Activated CD8-positive, alpha-beta T cell treated with anti-CD3 and anti-CD28 coated beads, Interleukin-2, amount 10 ng/mL, durations not matched to agents 7 days and 5 days (primary cell): Measurements from ENCODE around the gene HMGCL. TPM values are rescaled to one million over a fixed set of nuclear protein-coding genes. Genes with fewer than 3 reads are reported as not detected.
"Not testable (repeated sequence)": the region's sequence is repeated elsewhere in the genome, so short reads cannot be mapped to it uniquely, and the experiment has no call there.

Experiments used
- ATAC-seq: fragments of 150-1000 bp; cut with Tn5 transposase; one replicate; pipeline ENCODE4 v1.10.0; 2021; ENCODE audit warnings: moderate library complexity
- CTCF ChIA-PET: fragments of 350-600 bp; sonication (Branson Sonifier 250); formaldehyde crosslinking; loops from one replicate; lab custom pipeline; 2021; ENCODE audit warnings: antibody characterized with exemption; lab: Charles Lee
- POLR2A ChIA-PET: fragments of 350-600 bp; sonication (Branson Sonifier 250); formaldehyde crosslinking; loops from one replicate; lab custom pipeline; 2021; ENCODE audit warnings: antibody characterized with exemption; lab: Charles Lee
- DNase-seq: peaks from one replicate; pipeline ENCODE4 v3.0.0-alpha.2; 2020
- H3K27ac Mint-ChIP-seq: one replicate; pipeline ENCODE4 v1.8.0; 2021; ENCODE audit warnings: mild to moderate bottlenecking, mixed read lengths
- H3K27me3 Mint-ChIP-seq: one replicate; pipeline ENCODE4 v1.8.0; 2021; ENCODE audit warnings: low read depth, mixed read lengths
- H3K36me3 Mint-ChIP-seq: one replicate; pipeline ENCODE4 v1.8.0; 2021; ENCODE audit warnings: low read depth, mixed read lengths
- H3K4me1 Mint-ChIP-seq: one replicate; pipeline ENCODE4 v1.8.0; 2021; ENCODE audit warnings: low read depth, mixed read lengths
- H3K4me3 Mint-ChIP-seq: one replicate; pipeline ENCODE4 v1.8.0; 2021; ENCODE audit warnings: mild to moderate bottlenecking, mixed read lengths
- H3K9me3 Mint-ChIP-seq: one replicate; pipeline ENCODE4 v1.8.0; 2022; ENCODE audit warnings: mixed read lengths; ENCODE audit not compliant: insufficient read depth
- total RNA-seq, 2 experiments: library from RNA; stranded (reverse); gene quantifications; one replicate each; pipeline ENCODE4 v1.2.3, GENCODE V29; 2021

Gene HMGCL
- total RNA-seq, 2 experiments from 2014 or later: 24.9 to 27.1 TPM

DNA sequence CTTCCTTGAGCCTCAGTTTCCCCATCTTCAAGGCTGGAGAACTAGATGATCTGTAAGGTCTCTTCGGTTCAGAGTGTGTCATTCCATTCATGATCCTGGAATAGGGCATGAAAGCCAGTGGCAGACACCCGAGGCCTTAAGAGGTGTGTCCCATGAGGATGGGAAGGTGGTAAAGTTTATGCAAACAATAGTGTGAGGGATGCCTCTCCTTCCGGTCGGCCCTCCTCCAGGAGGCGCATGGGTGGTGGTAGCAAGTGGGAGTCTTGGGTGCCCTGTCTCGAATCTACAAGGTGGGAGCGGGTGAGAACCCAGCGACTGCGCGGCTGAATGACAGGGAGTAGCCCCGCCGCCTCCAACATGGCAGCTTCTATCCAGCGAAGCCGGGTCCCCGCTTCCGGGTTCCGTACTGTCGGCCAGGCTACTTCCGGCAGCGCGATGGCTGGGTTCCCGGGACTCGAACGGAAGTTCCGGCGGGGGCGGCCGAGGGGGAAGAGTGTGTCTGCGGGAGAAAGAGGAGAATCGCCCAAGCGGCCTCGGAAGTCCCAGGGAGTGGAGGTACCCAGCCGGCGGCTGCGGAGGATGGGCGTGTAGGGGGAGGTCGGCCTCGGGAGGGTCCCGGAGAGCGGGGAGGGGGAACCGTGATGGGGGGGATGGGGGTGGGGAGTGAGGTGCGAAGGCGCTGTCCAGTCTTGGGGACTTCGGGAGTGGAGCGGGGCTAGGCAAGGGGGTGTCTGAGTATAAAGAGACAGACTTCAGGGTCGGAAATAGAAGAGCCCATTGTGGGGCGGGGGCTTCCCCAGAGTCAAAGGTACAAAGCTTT lies 34.3 kb downstream of the HMGCL start, which contains the start of gene LYPLA2:
LYPLA2 (plus strand) TSS at position 450 of the 820 bp plus-strand sequence. CDS start 1,538 bp downstream, outside the sequence.
- H3K27ac Mint-ChIP-seq: peak within 1 kb of the TSS; percentile 97
- ATAC-seq (peak; percentile 90), DNase-seq (peak; percentile 92)
- peak within 1 kb of the TSS; percentile 95 for H3K4me3 Mint-ChIP-seq
- POLR2A ChIA-PET: interaction anchor here (1.5 to 4.0 kb wide), 4 partner anchors 10 to 169 kb away, joined by 4 to 33 read pairs (median 18); partner anchors contain the start of genes GALE, PITHD1 and PNRC2
- H3K27me3 Mint-ChIP-seq: no peaks in the 10 kb centered on the region
- CTCF ChIA-PET: interaction anchor here (1.3 to 2.4 kb wide), 6 partner anchors 11 to 125 kb away, joined by 3 to 10 read pairs (median 6); no protein-coding TSS in a partner anchor
- H3K4me1 Mint-ChIP-seq: peaks cover 36% of the 10 kb centered on the region
- no peaks in the 10 kb centered on the region for H3K9me3 Mint-ChIP-seq
- H3K36me3 Mint-ChIP-seq: peaks cover 50% of the 10 kb centered on the region

GRCh38 chr1:23788695-23789094 lies 36.5 kb downstream of the HMGCL start:
- H3K27ac Mint-ChIP-seq: no peak overlapping the region

DNA sequence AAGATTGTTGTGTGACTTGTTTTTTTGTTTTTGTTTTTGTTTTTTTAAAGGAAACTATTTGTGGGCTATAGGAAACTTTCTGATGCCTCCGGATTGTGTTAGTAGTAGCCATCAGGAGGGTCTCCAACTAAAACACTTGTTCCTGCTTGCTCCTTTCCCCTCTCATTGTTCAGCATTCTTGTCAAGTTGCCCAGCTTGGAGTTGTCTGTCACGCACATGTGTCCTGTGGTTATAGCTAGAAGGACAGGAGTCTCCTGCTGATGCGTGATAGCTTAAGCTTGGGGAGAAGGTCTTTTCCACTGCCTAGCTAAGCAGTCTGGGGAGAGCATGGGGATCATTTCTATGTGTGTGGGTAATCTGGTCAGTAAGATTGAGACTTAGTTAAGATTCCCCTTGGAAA lies 37.5 kb downstream of the HMGCL start:
- Mint-ChIP-seq H3K9me3 (no peaks in the 10 kb centered on the region), H3K4me3 (no peak overlapping the region), H3K36me3 (peaks cover 57% of the 10 kb centered on the region), H3K4me1 (peaks cover 31% of the 10 kb centered on the region), H3K27ac (no peak overlapping the region), H3K27me3 (no peaks in the 10 kb centered on the region)
- CTCF ChIA-PET: interaction anchor here (0.5 to 2.7 kb wide), 5 partner anchors 14 to 242 kb away, joined by 3 to 13 read pairs (median 5); partner anchors contain the start of gene CNR2
- DNase-seq: no peak
- no peak for ATAC-seq
- POLR2A ChIA-PET: interaction anchor here (1.2 kb wide), 1 partner anchor 8 kb away, joined by 5 read pairs; no protein-coding TSS in a partner anchor

More at GRCh38 chr1:23788695-23789094, 36.5 kb downstream of the HMGCL start:
- ATAC-seq (no peak), DNase-seq (no peak)
- Mint-ChIP-seq H3K9me3 (no peaks in the 10 kb centered on the region), H3K36me3 (peaks cover 56% of the 10 kb centered on the region), H3K27me3 (no peaks in the 10 kb centered on the region), H3K4me1 (peaks cover 37% of the 10 kb centered on the region), H3K4me3 (no peak overlapping the region)
- ChIA-PET CTCF (interaction anchor here (1.3 to 2.7 kb wide), 4 partner anchors 14 to 124 kb away, joined by 3 to 13 read pairs (median 5); partner anchors contain the start of gene CNR2), POLR2A (interaction anchor here (4.0 kb wide), 1 partner anchor 12 kb away, joined by 33 read pairs; the partner anchor contains the start of gene GALE)

- Mint-ChIP-seq H3K36me3 (peaks cover 62% of the 10 kb centered on the region), H3K9me3 (no peaks in the 10 kb centered on the region), H3K27ac (no peak overlapping the region), H3K4me1 (peaks cover 16% of the 10 kb centered on the region), H3K27me3 (no peaks in the 10 kb centered on the region), H3K4me3 (no peak overlapping the region)
- no peak for ATAC-seq
- POLR2A ChIA-PET: no interaction called here
- CTCF ChIA-PET: interaction anchor here (2.0 to 2.8 kb wide), 3 partner anchors 13 to 131 kb away, joined by 7 to 9 read pairs (median 8); no protein-coding TSS in a partner anchor
- no peak for DNase-seq
Observed at GRCh38 chr1:23784846-23785245, 40.4 kb downstream of the HMGCL start.

- H3K4me1 Mint-ChIP-seq: peaks cover 21% of the 10 kb centered on the region
- CTCF ChIA-PET: interaction anchor here (2.0 to 2.8 kb wide), 2 partner anchors 11 to 16 kb away, joined by 7 to 9 read pairs; no protein-coding TSS in a partner anchor
- H3K9me3 Mint-ChIP-seq, POLR2A ChIA-PET, H3K27ac Mint-ChIP-seq, H3K27me3 Mint-ChIP-seq, ATAC-seq, H3K4me3 Mint-ChIP-seq, DNase-seq: not testable (repeated sequence)
- H3K36me3 Mint-ChIP-seq: peaks cover 51% of the 10 kb centered on the region
Observed at GRCh38 chr1:23783141-23783540, 42.1 kb downstream of the HMGCL start.

- no peak for DNase-seq
- H3K36me3 Mint-ChIP-seq: peaks cover 23% of the 10 kb centered on the region
- no peak for ATAC-seq
- peak overlapping the region; percentile 84 for H3K4me3 Mint-ChIP-seq
- ChIA-PET CTCF (interaction anchor here (0.9 to 1.8 kb wide), 8 partner anchors 8 to 1674 kb away, joined by 3 to 9 read pairs (median 4); partner anchors contain the start of genes HMGCL and RPL11), POLR2A (interaction anchor here (1.0 to 3.3 kb wide), 8 partner anchors 8 to 180 kb away, joined by 3 to 25 read pairs (median 5); partner anchors contain the start of genes GALE, LYPLA2 and PNRC2)
- no peaks in the 10 kb centered on the region for H3K9me3 Mint-ChIP-seq
- peaks cover 44% of the 10 kb centered on the region for H3K4me1 Mint-ChIP-seq
- H3K27me3 Mint-ChIP-seq: no peaks in the 10 kb centered on the region
- H3K27ac Mint-ChIP-seq: peak overlapping the region; percentile 50
Observed at GRCh38 chr1:23779826-23780371, 45.3 kb downstream of the HMGCL start.

DNA sequence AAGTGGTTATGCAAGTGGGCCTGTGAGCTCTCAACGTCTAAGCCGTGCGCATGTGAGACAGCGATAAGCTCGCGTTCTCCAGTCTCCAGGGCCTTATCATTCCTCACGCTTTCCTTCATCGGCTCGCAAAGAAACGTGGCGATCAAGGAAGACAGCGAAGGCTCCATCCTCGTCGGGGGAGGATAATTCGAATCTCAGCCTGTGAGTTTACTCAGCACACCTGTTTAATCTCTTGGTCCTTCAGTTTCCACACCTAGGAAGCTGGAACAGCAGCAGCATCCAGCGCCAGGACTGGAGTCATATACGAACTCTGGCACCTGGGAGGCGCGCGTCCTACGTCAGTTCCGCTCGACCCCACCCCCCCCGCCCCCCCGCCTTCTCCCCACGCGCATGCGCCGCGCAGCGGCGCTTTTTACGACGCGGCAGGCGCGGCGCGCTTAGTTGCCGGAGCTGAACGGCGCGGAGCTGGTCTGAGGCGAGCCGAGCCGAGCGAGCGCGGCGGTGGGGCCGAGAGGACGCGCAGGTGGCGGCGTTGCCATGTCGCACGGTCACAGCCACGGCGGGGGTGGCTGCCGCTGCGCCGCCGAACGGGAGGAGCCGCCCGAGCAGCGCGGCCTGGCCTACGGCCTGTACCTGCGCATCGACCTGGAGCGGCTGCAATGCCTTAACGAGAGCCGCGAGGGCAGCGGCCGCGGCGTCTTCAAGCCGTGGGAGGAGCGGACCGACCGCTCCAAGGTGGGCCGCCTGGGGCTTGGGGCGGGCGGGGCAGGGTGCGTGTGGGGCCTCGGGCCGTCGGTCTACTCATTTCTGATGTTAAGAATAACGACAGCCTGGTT lies 47.0 kb downstream of the HMGCL start, which contains the start of gene PITHD1:
PITHD1 (plus strand) TSS at position 440 of the 836 bp plus-strand sequence; CDS start at position 538, 98 bp downstream.
- no peaks in the 10 kb centered on the region for H3K9me3 Mint-ChIP-seq
- POLR2A ChIA-PET: interaction anchor here (0.9 to 3.3 kb wide), 8 partner anchors 10 to 181 kb away, joined by 3 to 25 read pairs (median 7); partner anchors contain the start of genes ELOA, GALE, LYPLA2 and PNRC2
- DNase-seq: peak; percentile 86
- H3K27me3 Mint-ChIP-seq: no peaks in the 10 kb centered on the region
- H3K4me3 Mint-ChIP-seq: peak within 1 kb of the TSS; percentile 84
- peaks cover 51% of the 10 kb centered on the region for H3K4me1 Mint-ChIP-seq
- H3K36me3 Mint-ChIP-seq: peaks cover 13% of the 10 kb centered on the region
- peak; percentile 90 for ATAC-seq
- CTCF ChIA-PET: interaction anchor here (1.1 to 3.2 kb wide), 8 partner anchors 24 to 281 kb away, joined by 3 to 23 read pairs (median 4); no protein-coding TSS in a partner anchor
- peak within 1 kb of the TSS; percentile 94 for H3K27ac Mint-ChIP-seq

- Mint-ChIP-seq H3K9me3 (no peaks in the 10 kb centered on the region), H3K36me3 (peaks cover 6% of the 10 kb centered on the region), H3K27ac (no peak overlapping the region), H3K4me1 (peaks cover 52% of the 10 kb centered on the region), H3K27me3 (no peaks in the 10 kb centered on the region), H3K4me3 (no peak overlapping the region)
- ATAC-seq (no peak), DNase-seq (no peak)
- ChIA-PET POLR2A (no interaction called here), CTCF (interaction anchor here (1.3 to 3.2 kb wide), 5 partner anchors 24 to 140 kb away, joined by 3 to 23 read pairs (median 4); partner anchors contain the start of genes GALE and RPL11)
Observed at GRCh38 chr1:23776217-23776616, 49.0 kb downstream of the HMGCL start.

GRCh38 chr1:23774174-23774880 lies 50.9 kb downstream of the HMGCL start:
- DNase-seq (no peak), ATAC-seq (no peak)
- peaks cover 41% of the 10 kb centered on the region for H3K4me1 Mint-ChIP-seq
- H3K4me3 Mint-ChIP-seq: no peak overlapping the region
- CTCF ChIA-PET: interaction anchor here (0.8 to 2.1 kb wide), 8 partner anchors 16 to 142 kb away, joined by 3 to 13 read pairs (median 4); partner anchors contain the start of gene LYPLA2
- POLR2A ChIA-PET: interaction anchor here (0.6 to 0.8 kb wide), 2 partner anchors 31 to 156 kb away, joined by 3 to 4 read pairs; partner anchors contain the start of gene ELOA
- no peaks in the 10 kb centered on the region for H3K27me3 Mint-ChIP-seq
- H3K9me3 Mint-ChIP-seq: no peaks in the 10 kb centered on the region
- H3K27ac Mint-ChIP-seq: no peak overlapping the region
- H3K36me3 Mint-ChIP-seq: no peaks in the 10 kb centered on the region

DNA sequence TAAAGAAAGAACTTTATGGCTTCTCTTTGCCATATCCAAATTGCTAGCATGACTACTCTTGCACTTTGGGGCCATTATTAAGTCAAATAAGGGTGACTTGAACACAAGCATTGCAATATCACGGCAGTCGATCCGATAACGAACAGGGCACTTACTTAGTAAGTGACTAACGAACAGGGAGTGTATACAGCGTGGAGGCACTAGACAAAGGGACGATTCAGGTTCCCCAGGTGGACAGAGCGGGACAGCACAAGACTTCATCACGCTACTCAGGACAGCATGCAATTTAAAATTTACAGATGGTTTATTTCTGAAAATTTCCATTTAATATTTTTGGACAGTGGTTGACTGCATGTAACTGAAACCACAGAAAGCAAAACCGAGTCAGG lies 52.4 kb downstream of the HMGCL start:
- Mint-ChIP-seq H3K4me3 (no peak overlapping the region), H3K27ac (no peak overlapping the region), H3K27me3 (no peaks in the 10 kb centered on the region), H3K4me1 (peaks cover 38% of the 10 kb centered on the region), H3K9me3 (no peaks in the 10 kb centered on the region), H3K36me3 (no peaks in the 10 kb centered on the region)
- ATAC-seq (no peak), DNase-seq (no peak)
- CTCF ChIA-PET: no interaction called here
- POLR2A ChIA-PET: no interaction called here
